ENCODE data around the gene OSBPL5. TPM values are rescaled to one million over a fixed set of nuclear protein-coding genes. Genes with fewer than 3 reads are reported as not detected.
A peak's percentile ranks its signal among the peaks of the same experiment; 100 is the strongest.

The OSBPL5 gene
- total RNA-seq, 1 donor from 2014 or later = 31.4 TPM

- TF ChIP-seq, protein P1, sequence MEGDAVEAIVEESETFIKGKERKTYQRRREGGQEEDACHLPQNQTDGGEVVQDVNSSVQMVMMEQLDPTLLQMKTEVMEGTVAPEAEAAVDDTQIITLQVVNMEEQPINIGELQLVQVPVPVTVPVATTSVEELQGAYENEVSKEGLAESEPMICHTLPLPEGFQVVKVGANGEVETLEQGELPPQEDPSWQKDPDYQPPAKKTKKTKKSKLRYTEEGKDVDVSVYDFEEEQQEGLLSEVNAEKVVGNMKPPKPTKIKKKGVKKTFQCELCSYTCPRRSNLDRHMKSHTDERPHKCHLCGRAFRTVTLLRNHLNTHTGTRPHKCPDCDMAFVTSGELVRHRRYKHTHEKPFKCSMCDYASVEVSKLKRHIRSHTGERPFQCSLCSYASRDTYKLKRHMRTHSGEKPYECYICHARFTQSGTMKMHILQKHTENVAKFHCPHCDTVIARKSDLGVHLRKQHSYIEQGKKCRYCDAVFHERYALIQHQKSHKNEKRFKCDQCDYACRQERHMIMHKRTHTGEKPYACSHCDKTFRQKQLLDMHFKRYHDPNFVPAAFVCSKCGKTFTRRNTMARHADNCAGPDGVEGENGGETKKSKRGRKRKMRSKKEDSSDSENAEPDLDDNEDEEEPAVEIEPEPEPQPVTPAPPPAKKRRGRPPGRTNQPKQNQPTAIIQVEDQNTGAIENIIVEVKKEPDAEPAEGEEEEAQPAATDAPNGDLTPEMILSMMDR (conservative IDR thresholded peaks at IDR 0.05) = no peak
- Mint-ChIP-seq H3K27ac (ENCODE audit: unreplicated experiment) (no peak overlapping the region), H3K36me3 (ENCODE audit: low read depth) (peaks cover 11% of the 10 kb centered on the region), H3K4me3 (no peak overlapping the region), H3K9me3 (no peaks in the 10 kb centered on the region), H3K4me1 (peaks cover 16% of the 10 kb centered on the region), H3K27me3 (ENCODE audit: low read depth) (no peaks in the 10 kb centered on the region)
- no peak for DNase-seq (ENCODE audit: low read depth, low spot score)
These were observed 68.1 kb downstream of the OSBPL5 start for GRCh38 chr11:3096909-3097530.

DNA sequence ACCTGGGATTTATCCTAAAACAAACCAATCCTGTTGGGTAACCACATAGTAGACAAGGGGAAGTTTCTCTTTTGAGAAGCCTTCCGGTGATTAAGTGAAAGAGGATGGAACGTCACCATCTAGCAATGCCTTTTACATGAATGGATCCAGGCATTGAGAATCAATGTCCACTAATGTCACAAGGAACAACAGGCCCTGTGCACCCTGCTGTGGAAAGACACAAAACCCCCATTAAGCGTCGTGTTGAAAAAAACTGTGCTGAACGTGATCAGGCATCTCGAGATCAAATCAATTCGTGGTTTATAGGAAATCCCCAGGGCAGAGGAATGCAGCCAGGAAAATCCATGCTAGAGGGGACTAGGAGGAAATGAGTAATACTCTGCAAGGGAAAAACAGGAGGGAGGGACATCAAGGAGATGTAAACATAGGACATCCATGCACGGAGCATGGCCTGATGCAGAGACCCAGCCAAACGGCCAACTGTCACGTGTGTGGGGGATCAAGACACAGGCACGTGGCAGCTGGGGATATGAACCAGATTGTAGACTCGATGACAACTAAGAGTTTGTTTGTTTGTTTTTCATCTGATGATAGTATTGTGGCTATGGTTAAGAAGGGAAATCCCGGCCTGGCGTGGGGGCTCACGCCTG lies 69.3 kb downstream of the OSBPL5 start:
- Mint-ChIP-seq H3K4me3 (no peak overlapping the region), H3K27ac (ENCODE audit: unreplicated experiment) (peak overlapping the region; percentile 3), H3K9me3 (no peaks in the 10 kb centered on the region), H3K27me3 (ENCODE audit: low read depth) (no peaks in the 10 kb centered on the region), H3K36me3 (ENCODE audit: low read depth) (peaks cover 11% of the 10 kb centered on the region), H3K4me1 (peaks cover 16% of the 10 kb centered on the region)
- TF ChIP-seq, protein P1 (conservative IDR thresholded peaks at IDR 0.05) = no peak
- DNase-seq (ENCODE audit: low read depth, low spot score) = no peak

DNA sequence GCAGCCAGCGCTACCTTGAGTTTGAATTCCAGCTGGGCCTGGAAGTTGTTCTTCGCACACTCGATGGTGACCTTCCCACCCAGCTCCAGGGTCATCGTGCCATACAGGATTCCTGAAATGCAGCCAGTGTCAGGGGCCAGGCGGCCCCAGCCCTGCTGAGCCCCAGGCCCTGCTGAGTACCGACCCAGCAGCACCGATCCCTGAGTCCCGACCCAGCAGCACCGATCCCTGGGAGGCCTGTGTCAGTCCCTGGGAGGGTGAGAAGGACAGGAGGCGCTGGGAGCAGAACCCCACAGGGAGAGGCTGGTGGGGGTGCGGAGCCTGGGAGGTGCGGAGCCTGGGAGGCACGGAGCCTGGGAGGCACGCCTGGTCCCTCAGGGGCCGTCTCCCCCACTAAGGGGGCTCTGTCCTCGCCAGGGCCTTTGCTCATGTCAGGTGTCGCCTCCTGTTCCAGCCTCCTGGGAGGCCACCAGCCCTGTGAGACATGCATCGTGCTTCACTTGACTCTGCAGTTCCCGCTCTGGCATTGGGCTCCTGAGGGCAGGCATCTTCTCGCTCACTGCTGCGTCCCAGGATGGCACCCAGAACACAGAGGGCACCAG lies 70.8 kb downstream of the OSBPL5 start:
- no peak for DNase-seq (ENCODE audit: low read depth, low spot score)
- Mint-ChIP-seq H3K4me3 (no peak overlapping the region), H3K4me1 (peaks cover 16% of the 10 kb centered on the region), H3K27me3 (ENCODE audit: low read depth) (no peaks in the 10 kb centered on the region), H3K36me3 (ENCODE audit: low read depth) (peaks cover 11% of the 10 kb centered on the region), H3K27ac (ENCODE audit: unreplicated experiment) (no peak overlapping the region), H3K9me3 (no peaks in the 10 kb centered on the region)
- TF ChIP-seq, protein P1 (conservative IDR thresholded peaks at IDR 0.05) = no peak

DNA sequence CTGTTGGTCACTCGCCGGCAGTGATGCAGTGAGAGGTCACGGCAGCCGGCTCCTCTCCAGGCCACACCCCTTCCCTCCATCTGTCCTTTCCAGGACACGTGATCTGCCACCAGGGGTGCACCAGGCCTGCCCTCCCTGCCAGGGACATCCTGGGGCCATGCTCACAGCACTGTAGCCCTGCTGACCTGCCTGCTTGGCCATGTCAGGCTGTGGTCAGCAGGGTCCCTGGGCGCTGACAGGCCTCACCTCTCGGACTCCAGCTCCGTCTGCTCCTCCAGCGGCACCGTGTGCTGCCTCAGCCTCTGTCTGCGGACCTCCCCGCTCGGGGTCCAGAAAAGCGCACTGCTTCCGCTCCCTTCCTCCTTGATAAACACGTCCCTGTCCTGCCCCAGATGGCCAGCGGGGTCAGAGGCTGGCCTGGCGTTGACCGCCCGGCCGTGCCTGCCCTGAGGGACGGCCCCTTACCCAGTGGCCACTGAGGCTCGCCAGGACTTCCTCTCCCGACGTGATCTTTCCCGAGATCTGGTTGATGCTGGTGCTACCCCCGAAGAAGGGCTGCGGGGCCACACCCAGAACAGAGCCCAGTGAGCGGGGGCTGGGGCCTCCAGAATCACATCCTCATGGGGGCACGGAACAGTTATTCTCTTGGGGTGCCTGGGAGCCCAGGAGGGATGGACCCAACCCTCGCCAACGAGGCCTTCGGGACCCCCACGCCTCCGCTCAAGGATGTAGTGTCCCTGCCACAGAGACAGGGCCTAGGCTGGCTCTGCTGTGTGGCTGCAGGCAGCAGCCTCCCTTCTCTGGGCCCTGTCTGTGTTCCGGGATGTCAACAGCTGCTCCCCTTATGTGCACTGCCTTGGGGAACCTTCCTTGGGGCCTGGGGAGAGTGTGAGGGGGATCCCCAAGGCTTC lies 71.6 kb downstream of the OSBPL5 start:
- H3K4me3 Mint-ChIP-seq = no peak overlapping the region
- H3K4me1 Mint-ChIP-seq = peaks cover 16% of the 10 kb centered on the region
- no peak for DNase-seq (ENCODE audit: low read depth, low spot score)
- TF ChIP-seq, protein P1 (conservative IDR thresholded peaks at IDR 0.05) = no peak
- H3K36me3 Mint-ChIP-seq (ENCODE audit: low read depth) = peaks cover 11% of the 10 kb centered on the region
- H3K27ac Mint-ChIP-seq (ENCODE audit: unreplicated experiment) = peak overlapping the region; percentile 83
- H3K27me3 Mint-ChIP-seq (ENCODE audit: low read depth) = no peaks in the 10 kb centered on the region
- H3K9me3 Mint-ChIP-seq = no peaks in the 10 kb centered on the region

DNA sequence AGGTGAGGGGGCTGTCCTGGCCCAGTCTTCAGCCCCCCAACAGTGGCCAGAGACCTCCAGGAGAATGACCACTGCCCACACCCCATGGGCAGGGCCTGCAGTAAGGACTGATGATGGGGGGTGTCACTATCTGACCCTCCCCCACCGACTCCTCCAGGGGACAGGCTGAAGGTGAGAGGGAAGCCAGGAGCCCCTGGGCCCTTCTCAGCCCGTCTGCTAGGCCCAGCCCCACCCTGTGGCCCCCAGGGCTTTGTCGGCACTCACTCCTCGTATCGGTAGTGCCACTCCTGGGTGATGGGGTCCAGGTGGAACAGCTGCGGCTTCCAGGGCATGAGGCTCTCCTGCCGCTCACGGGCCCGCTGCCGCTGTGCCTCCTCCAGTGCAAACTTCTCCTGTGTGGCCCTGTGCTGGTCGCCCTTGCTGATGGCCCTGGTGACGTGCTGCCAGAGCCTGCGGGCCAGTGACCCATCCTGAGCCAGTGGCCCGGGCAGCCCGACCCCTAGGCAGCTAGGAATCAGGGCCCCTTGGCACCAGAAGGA lies 72.4 kb downstream of the OSBPL5 start:
- H3K4me3 Mint-ChIP-seq = no peak overlapping the region
- H3K27me3 Mint-ChIP-seq (ENCODE audit: low read depth) = no peaks in the 10 kb centered on the region
- H3K27ac Mint-ChIP-seq (ENCODE audit: unreplicated experiment) = no peak overlapping the region
- no peak for DNase-seq (ENCODE audit: low read depth, low spot score)
- peaks cover 16% of the 10 kb centered on the region for H3K4me1 Mint-ChIP-seq
- H3K9me3 Mint-ChIP-seq = no peaks in the 10 kb centered on the region
- H3K36me3 Mint-ChIP-seq (ENCODE audit: low read depth) = peaks cover 11% of the 10 kb centered on the region
- TF ChIP-seq, protein P1 (conservative IDR thresholded peaks at IDR 0.05) = no peak
